GM19324 (cell line): Measurements from ENCODE around the gene BLOC1S3.

Experiments used
- ATAC-seq: cut with Tn5 transposase; IDR thresholded peaks from one replicate; pipeline ENCODE4 v1.9.1; 2021; ENCODE audit warnings: mild to moderate bottlenecking, moderate library complexity; ENCODE audit not compliant: unreplicated experiment, low FRiP score

BLOC1S3 gene

DNA sequence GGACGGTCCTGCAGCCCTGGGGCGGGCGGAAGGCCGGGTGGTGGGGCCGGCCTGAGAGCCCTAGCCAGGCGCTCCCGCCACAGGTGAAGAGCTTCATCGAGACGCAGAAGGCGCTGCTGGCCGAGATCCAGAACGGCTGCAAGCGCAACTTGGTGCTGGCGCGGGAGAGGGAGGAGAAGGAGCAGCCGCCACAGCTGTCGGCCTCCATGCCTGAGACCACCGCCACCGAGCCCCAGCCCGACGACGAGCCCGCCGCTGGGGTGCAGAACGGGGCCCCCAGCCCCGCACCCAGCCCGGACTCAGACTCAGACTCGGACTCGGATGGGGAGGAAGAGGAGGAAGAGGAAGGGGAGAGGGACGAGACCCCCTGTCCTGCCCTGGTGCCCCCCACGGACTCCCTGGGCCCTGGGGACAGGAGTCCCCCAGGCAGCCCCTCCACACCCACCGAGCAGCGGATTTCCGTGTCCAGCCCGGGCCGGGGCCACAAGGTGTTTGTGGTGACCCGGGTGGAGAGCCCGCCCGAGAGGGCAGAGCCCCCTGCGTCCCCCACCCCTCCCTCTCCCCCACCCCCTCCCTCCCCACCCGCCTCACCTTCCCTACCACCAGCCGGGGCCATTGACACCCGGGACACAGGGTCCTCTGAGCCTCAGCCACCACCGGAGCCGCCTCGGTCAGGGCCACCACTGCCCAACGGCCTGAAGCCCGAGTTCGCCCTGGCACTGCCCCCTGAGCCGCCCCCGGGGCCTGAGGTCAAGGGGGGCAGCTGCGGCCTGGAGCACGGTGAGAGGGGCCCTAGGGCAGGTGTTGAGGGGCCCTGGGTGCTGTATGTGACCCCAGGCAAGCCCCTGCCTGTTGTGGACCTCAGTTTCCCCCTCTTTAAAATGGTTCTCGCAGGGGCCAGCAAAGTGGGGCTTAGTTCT, 33.1 kb upstream of the BLOC1S3 start:
- ATAC-seq = no peak

DNA sequence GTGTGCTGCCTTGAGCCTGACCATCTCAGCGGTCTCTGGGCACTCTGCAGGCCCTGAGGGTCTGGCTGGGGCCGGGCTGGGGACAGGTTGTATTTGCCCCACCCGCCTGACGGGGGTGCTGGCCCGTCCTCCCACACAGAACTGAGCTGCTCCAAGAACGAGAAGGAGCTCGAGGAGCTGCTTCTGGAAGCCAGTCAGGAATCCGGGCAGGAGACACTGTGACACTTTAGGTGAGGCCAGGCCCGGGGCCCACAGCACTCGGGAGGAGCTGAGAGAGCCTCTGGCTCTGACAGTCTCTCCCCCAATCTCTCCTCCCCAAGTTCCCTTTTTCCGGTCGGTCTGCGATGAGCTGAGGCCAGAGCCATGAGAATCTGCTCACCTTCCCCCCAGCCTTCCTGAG, 32.3 kb upstream of the BLOC1S3 start:
- no peak for ATAC-seq

DNA sequence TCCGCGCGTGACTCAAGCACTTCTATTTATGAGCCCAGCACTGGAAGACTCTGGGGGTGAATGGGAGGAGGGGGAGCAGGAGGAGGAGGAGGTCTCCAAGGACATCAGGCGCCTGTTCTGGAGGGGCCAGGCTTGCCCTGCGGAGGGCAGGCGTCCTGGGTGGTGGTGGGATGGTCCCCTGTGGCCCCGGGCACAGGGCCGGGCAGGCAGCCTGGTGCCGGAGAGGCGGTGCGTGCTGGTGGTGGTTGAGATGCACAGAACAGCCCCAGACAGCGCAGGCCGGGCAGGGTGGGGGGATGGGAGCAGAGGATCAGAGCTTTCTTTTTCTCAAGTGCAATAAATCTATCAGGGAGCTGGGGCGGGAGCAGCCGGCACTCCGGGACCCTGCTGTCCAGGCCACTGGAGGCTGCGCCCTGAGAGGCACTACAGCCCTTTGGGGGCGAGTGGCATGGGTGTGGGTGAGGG, 31.8 kb upstream of the BLOC1S3 start:
- no peak for ATAC-seq

DNA sequence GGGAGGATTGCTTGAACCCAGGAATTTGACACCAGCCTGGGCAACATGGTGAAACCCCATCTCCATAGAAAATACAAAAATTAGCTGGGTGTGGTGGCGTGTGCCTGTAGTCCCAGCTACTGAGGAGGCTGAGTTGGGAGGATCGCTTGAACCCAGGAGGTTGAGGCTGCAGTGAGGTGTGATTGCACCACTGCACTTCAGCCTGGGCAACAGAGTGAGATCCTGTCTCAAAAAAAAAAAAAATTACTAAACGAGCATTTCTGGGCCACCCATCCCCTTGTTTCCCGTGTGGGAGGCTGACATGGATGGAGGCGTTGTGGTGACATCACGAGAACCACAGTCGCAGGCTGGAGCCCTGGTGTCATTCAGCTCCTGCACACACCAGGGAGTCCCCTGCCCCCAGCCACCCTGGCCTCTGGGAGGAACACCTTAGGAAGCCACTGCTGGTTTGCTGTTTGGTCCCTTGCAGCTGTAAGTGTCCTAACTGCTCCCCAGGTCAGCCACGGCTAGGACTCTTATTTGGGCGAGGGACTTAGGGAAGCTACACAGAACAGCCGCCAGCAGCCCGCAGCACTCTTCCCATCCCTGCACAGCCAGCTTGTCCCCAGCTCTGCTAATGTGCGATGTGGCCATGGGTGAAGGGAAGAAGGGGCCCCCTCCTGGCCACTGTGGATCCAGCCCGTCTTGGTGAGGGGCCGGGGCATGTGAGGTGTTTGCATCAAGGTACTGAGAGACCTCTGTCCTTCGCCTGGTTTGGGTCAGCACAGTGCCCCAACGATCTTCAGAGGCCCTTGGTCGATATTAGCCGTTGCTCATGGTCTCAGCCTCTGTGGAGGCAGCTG, 30.5 kb upstream of the BLOC1S3 start:
- ATAC-seq = no peak

DNA sequence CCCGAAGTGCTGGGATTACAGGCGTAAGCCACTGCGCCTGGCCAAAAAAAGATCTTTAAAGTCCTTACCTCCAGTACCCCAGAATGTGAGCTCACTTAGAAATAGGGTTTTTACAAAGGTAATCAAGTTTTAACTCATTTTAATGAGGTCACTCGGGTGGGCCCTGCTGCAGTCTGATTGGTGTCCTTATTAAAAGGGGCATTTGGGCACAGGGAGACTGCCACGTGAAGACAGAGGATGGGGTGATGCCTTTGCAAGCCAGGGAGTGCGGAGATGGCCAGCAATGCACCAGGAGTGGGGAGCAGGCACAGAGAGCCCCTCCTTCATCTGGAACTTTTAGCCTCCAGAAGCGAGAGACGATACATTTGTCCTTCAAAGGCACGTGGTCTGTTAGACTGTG, 29.5 kb upstream of the BLOC1S3 start:
- ATAC-seq = no peak

DNA sequence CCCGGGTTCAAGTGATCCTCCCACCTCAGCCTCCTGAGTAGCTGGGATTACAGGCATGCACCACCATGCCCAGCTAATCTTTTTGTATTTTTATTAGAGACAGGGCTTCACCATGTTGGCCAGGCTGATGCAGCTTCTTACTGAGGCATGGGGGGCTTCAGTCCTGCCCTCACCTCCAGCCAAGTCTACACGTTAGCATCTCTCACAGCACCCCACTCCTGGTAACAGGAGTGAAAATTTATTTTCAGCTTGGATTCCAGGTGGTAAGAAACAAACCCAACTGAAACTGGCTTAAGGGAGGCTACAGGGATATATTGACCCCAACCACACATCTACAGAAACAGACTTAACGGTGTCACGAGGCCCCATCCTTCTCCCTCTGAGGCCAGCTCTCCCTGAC, 28.4 kb upstream of the BLOC1S3 start:
- no peak for ATAC-seq

DNA sequence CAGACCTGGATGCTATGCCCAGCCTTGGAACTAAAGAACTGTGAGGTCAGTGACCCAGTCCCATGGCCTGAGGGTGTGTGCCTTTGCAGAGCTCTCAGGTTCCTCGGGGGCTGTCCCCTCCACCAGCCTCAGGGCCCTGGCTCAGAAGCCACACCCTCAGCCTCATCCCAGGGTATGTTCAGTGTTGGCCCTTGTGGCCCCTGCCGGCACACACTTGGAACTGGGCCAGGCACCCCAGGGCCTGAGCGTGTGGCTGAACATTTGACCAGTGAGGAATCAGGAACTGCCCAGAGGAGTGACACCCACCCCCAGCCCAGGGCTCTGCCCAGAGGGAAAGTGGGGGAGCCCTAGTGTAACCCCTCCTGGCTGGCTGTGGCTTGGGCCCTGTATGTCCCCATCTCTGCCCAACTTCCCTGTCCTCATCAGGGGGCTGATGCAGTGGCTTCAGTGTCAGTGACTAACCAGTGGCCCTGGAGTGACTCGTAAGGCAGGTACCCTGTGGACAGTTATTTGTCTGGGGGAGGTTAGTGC, 27.8 kb upstream of the BLOC1S3 start:
- ATAC-seq = no peak

DNA sequence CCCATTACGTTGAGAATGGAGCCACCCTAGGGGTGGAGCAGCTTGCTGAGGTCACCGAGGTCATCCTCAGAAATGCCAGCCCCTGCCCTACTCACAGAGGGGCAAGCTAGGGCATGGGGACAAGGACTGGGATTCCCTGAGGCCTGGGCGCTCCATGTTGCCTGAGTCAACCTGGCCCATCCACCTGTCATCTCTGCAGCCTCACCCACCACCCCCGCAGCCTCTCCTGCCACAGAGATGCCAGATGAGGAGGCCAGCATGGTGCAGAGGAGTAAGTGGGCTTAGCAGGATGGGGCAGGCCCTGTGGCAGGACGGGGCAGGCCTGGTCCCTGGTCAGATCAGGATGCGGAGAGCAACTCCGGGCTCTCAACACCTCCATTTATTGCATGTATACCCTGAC, 27.3 kb upstream of the BLOC1S3 start:
- no peak for ATAC-seq

DNA sequence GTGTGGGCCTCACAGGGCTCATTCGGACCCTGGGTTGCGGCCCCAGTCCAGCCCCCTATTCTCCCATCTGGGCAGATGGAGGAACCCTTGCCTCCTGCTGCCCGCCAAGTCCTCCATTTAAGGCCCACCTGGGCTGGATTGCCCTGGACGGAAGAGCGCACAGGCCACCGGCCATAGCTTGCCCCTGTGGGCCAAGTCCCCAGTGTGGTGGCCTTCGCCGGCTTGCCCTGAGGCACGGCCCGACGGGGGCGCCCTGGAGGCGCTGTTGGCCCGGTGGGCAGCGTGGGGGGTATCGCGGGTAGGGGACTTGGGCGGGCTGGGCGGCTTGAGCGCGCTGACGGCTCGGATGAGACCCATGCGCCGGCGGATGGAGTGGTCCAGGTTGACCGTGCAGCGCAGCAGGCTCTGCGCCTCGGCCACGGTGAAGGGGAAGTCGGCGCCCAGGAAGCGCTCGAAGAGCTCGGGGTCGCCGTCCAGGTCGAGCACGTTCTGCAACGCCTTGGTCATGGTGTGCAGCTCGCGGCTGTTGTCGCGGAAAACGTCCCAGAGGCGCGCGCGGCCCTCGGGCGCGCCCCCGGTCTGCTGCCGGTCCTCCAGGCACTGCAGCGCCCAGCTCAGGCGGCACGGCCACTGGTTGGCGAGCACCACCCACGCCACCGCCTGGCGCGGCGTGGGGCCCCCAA, 26.6 kb upstream of the BLOC1S3 start:
- no peak for ATAC-seq

DNA sequence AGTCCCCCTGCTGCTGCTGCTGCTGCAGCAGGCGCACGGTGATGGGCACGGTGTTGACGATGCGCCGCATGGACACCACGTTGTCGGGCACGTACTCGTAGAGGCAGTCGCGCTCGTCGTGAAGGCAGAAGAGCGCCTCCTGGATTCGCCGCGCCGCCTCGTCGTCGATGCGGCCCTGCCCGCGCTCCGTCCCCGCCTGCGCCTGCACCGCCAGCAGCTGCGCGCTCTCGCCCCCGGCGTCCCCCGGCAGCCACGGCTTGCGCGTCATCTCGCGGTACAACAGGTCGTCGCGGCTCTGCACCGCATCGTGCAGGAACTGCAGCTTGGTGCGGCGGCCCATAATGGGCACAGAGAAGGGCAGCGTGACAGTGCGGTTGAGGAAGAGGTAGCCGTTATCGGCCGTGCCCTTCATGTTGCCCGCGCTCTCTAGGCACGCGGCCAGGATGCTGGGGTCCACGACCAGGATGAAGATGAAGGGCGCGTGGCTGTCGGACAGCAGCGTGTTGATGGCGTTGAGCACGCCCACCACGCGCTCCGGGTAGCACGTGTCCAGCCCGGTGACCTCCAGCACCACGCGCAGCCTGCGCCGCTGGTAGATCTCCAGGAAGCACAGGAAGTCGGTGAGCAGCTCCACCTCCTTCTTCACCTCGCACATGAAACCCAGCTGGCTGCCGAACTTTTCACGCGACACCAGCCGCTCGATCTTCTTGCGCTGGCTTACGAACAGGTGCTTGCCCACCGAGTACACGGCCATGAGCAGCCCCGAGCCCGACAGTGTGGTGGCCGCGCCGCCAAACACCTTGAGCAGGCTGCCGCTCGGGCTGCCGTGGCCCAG, 25.9 kb upstream of the BLOC1S3 start:
- no peak for ATAC-seq

DNA sequence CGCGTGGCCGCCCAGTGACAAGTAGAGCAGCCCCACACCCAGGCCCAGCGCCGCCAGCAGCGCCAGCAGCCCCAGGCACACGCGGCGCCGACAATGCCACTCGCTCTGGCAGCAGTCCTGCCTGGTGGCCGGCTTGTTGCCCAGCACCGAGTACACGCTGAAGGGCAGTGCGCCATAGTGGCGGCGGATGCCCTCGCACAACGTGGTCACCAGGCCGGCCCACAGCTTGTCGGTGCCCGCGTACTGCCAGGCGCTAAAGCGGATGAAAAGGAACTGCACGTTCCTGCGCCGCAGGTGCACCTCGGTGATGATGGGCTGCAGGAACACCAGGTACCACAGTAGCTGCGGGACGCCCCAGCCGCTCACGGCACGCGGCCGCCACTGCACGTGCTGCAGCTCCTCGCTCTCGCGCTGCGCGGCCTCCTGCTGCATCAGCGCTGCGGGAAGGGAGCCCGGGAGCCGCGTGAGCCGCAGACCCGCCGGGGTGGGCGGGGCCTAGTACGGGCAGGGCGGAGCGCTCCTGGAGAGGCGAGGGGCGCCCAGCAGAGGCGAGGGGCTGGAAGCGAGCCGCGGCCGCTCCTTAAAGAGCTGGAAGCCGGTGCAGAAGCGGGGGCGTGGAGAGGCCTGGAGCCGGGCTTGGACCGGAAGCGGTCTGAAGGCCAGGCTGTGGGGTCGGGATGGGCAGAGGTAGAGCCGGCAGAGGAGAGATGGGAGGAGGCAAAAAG, 25.1 kb upstream of the BLOC1S3 start:
- no peak for ATAC-seq

DNA sequence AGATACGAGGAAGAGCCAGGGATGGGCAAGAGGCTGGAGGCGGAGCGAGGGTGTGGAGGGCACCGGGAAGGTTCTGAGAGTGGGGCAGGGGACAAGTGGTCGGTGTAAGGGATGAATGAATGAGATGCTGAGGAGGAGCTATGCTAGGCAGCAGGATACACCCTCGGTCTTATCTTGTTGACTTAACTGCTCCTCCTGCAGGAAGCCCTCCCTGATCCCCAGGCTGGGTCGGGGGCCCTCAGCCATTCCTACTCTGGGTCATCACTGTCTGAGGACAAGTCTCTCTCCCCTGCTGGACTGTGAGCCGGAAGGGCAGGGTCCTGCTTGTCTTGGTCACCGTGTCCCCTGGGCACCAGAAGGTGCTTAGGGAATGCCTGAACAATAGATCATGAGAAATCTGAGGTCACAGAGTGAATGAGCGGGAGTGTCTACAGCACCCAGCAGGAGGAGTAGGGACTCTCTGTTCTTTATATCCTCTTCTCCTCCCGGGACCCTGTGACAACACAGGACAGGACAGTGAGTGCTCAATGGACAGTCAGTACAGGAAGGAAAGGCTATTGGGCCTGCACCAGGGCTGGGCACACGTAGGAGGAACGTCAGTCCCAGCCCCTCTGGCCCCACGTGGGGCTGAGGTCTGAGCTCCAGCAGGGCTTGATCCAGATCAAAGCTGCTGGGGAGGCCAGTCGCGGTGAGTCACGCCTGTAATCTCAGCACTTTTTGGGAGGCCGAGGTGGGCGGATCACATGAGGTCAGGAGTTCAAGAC, 24.3 kb upstream of the BLOC1S3 start:
- ATAC-seq = no peak

DNA sequence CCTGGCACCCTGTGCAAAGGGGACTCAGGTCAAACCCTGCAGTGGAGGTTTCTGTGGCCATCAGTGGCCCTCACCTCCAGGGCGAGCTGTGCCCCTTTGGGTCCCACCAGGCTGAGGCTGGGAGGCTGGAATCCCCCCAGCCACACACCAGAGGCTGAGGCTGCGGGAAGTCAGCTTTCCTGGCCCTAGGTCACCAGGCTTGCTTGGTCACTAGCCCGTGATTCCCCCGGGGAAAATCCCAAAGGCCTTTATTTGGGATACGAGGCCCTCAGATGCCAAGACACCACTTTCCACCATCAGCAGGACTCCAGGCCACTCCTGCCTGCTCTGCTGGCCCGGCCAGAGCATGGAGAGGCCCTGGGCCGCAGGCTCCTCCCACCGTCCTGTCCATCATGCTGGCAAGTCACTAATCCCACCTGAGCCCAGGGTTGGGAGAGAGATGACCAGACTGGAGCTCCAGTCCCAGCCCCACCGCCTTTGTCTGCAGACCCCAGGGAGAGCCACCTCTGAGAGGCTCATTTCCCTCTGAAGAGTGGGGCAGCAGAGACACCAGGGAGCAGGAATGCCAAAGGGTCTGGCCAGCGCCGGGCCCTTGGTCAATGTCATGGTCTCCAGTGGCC, 22.5 kb upstream of the BLOC1S3 start:
- no peak for ATAC-seq

DNA sequence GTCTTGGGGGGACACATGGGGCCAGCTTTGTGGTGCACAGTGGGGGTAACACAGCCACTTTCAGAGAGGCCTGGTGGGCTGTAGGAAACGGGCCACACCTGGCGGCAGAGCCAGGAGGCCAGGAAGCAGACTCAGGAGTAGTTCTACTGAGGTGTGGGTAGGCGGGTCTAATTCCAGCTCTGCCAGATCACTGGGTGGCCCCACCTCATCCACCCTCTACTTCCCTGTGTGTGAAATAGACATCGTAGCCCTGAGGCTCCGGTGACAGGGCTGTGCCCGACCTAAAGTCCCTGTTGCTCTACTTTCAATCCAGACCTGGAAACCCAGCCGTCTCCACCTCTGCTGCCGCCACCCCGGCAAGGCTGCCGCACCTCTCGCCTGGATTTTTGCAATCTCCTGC, 21.8 kb upstream of the BLOC1S3 start:
- no peak for ATAC-seq

DNA sequence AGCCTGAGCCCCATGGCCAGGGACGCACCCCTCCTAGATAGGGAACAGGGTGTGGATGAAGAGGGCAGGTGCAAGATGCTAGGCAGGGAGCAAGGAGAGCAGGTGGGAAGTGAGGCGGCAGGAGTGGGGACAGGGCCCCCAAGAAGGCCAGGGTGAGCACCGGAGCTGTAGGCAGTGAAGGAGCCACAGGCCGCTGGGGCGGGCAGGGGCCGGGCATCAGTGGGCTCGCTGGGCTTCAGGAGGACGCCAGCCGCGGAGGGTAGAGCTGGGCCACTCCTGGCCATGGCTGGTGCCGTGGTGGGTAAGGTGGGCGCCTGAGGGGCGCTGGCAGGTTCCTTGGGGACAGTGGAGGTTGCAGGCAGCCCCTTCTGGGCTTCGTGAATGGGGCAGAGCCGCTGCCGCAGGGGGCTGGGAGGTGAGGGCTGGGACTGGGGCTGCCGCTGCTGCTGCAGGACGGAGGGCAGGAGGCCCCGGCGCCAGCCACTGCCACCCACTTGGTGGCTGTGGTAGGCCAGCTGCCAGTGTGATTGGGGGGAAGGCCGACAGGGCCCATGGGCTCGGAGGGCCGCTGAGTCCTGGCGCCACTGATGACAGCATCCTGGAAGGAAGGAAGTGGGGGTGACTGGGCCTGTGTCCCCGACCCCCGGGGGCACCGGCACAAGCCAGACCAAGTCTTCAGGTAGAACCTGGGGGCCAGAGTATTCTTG, 19.9 kb upstream of the BLOC1S3 start:
- no peak for ATAC-seq

DNA sequence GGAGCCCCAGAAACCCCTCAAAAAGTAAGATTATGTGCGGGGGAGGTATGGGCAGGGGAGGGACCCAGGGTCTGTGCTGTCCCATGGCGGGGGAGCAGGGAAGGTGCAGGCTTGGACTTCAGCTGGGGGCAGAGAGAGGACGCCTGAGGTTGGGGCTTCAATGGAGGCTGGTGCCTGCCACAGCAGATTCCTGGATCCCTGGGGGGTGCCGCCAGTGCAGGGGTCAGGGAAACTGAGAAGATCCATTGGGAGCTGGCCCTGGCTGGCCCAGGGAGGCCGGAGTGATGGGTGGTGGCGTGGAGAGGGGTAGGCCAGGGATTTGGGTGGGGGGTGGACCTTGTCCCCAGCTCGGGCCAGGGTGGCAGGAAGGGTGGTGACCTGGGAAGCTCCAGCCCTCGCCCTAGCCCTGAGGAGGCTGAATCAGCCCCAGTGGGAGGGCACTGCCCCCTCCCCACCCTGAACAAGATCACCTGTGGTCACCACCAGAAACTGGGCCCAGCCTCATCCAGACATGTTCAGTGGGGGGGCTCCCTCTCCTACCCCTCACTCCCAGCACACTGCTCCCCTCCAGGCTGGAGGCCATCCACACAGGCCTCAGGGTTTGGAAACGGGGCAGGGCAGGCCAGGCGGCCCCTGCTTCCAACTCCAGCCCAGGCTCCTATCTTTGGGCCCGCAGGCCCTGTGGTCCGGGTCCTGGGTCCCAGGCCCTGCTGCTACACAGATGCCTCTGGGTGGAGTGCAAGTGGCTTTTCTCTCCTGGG, 19.2 kb upstream of the BLOC1S3 start:
- no peak for ATAC-seq

DNA sequence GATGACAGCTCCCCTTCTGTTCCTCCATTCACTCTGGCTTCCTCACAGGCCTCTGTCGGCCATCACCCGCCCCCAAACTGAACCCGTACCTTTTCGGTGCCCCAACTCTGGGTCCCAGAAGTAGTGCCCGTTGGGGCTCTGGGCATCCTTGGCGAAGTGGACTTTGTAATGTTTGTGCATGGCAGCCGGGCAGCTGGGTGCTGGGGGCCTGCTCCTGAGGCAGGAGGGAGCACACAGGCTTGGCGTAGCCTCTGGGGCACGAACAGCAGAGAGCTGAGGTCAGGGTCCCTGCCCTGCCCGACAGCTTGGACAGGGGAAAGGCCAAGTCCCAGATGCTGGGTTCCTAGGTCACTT, 18.6 kb upstream of the BLOC1S3 start:
- ATAC-seq = no peak
